ENCODE results near the gene MYCN.

- no peak for TF ChIP-seq EZH2 (IDR thresholded peaks at IDR 0.05)
- no peak for TF ChIP-seq POLR2AphosphoS5 (IDR thresholded peaks at IDR 0.05; ENCODE audit: borderline replicate concordance, low read depth, low read length)
Observed at GRCh38 chr2:15955232-15955988, 15.1 kb downstream of the MYCN start.

Measured in SK-N-MC (cell line).